Testis (tissue), 3 donors: ENCODE data around the gene LDLRAD4. TPM values are rescaled to one million over a fixed set of nuclear protein-coding genes. Genes with fewer than 3 reads are reported as not detected.

ENCODE experiments used
- DNase-seq: peaks from one replicate; pipeline ENCODE4 v3.0.0-alpha.2; 2019
- H3K27ac ChIP-seq, 2 donors: fragments of 200-600 bp; sonication (generic); one replicate each; pipeline ENCODE4 v1.5.1; 2019
- H3K27me3 ChIP-seq: fragments of 200-600 bp; sonication (generic); one replicate; pipeline ENCODE4 v1.5.1; 2019
- H3K36me3 ChIP-seq: fragments of 200-600 bp; sonication (generic); one replicate; pipeline ENCODE4 v1.5.1; 2017; ENCODE audit warnings: low read depth; ENCODE audit errors: missing control alignments
- H3K4me1 ChIP-seq: fragments of 200-600 bp; sonication (generic); one replicate; pipeline ENCODE4 v1.5.1; 2019
- H3K4me3 ChIP-seq, 2 donors: fragments of 200-600 bp; sonication (generic); one replicate each; pipeline ENCODE4 v1.5.1; 2017 to 2019
- H3K9me3 ChIP-seq: fragments of 200-600 bp; sonication (generic); one replicate; pipeline ENCODE4 v1.5.1; 2017
- CTCF ChIP-seq, 3 experiments: fragments of 450-650 bp in 2 of 3; fragments of 200-600 bp in 1 of 3; sonication (generic) in 1 of 3; IDR thresholded peaks; one replicate each; pipeline ENCODE4 v1.5.1; 2016 to 2019; ENCODE audit warnings: antibody characterized with exemption in 3 of 3, mild to moderate bottlenecking in 2 of 3, moderate library complexity in 1 of 3
- POLR2A ChIP-seq: fragments of 450-650 bp; IDR thresholded peaks from one replicate; pipeline ENCODE4 v1.6.1; 2017; ENCODE audit warnings: antibody characterized with exemption, mild to moderate bottlenecking, moderate library complexity
- WGBS, 2 donors: methylation state at CpG; one replicate each; pipeline ENCODE4 v1.1.5; 2018; 5-methylcytosine and 5-hydroxymethylcytosine counted together
- intact Hi-C: fragments of 100-400 bp; cut with DNase I; formaldehyde crosslinking; loops from one replicate; pipeline ENCODE4 v1.15.1; 2023; ENCODE audit warnings: low total_unique reads
- polyA plus RNA-seq: library from polyadenylated mRNA; stranded (reverse); fragments of 350-450 nt; fragmentation: Illumina TruSeq; extraction: RNeasy Lipid Tissue Mini Kit (QIAGEN cat#74804); gene quantifications from one replicate; pipeline ENCODE4 v1.2.3, GENCODE V29; 2014; ENCODE audit warnings: low read depth, low replicate concordance; ENCODE audit not compliant: insufficient read depth
- total RNA-seq, 2 donors: library from RNA; depleted of rRNA; stranded (reverse); fragments of >200 nt; gene quantifications; one replicate each; pipeline ENCODE4 v1.2.3, GENCODE V29; 2016

LDLRAD4 gene
- total and polyA plus RNA-seq, 3 donors from 2014 or later, result 22.0 to 42.2 (median 25.9) TPM

DNA sequence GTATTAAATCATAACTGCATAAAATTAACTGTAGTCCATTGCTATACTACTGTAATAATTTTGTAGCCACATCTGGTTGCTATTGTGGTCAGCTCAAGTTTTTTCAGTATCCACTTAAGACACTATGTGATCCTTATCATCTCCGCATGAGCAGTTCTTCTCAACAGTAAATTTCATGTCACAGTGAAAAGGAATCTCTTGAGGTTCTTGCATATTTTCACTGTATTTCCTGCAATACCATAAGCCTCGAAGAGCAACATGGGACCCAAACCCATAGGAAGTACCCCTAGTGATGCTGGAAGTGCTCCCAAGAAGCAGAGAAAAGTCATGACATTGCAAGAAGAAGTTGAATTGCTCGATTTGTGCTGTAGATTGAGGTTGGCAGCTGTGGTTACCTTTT lies 86.7 kb downstream of the LDLRAD4 start:
- intact Hi-C loops, result no loop called here
- no peaks in the 10 kb centered on the region for H3K9me3 ChIP-seq
- H3K27ac ChIP-seq, result no peak overlapping the region
- H3K27me3 ChIP-seq, result no peaks in the 10 kb centered on the region
- WGBS, 2 donors, result 85 to 96% methylated on average over 3 of the region's 3 CpGs
- no peaks in the 10 kb centered on the region for H3K36me3 ChIP-seq
- DNase-seq, result no peak
- TF ChIP-seq POLR2A, result no peak
- no peak for TF ChIP-seq CTCF (IDR thresholded peaks at IDR 0.05)
- no peak overlapping the region for H3K4me3 ChIP-seq
- peaks cover 11% of the 10 kb centered on the region for H3K4me1 ChIP-seq

- H3K27ac ChIP-seq, result no peak overlapping the region
- no peak overlapping the region for H3K4me3 ChIP-seq
- peaks cover 11% of the 10 kb centered on the region for H3K4me1 ChIP-seq
- no peak for TF ChIP-seq CTCF (IDR thresholded peaks at IDR 0.05)
- no peak for TF ChIP-seq POLR2A
- 81 to 87% methylated on average over 4 of the region's 4 CpGs for WGBS, 2 donors
- no peak for DNase-seq
- H3K36me3 ChIP-seq, result no peaks in the 10 kb centered on the region
- H3K9me3 ChIP-seq, result no peaks in the 10 kb centered on the region
- intact Hi-C loops, result no loop called here
- H3K27me3 ChIP-seq, result no peaks in the 10 kb centered on the region
Observed at GRCh38 chr18:13306583-13306982, 88.0 kb downstream of the LDLRAD4 start.

DNA sequence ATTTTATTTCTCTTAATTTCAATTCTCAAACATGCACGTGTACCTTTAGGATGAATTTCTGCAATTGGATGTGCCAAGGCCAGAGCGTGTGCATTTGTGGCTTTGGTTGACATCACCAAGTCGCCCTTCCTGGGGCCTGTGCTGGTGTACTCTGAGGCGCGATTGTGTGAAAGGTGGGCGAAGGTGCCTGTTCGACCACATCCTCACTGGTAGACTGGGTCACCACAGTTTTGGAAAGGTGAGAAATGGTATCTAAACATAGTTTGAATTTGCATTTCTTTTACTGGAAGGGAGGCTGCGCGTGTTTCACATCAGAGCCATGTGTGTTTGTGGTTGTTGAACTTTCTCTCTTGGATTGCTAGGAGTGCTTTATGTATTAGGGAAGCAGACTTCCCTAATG lies 89.8 kb downstream of the LDLRAD4 start:
- Histone ChIP-seq H3K9me3 (no peaks in the 10 kb centered on the region), H3K4me3 (no peak overlapping the region), H3K27ac (no peak overlapping the region), H3K27me3 (no peaks in the 10 kb centered on the region), H3K36me3 (no peaks in the 10 kb centered on the region), H3K4me1 (no peaks in the 10 kb centered on the region)
- 85 to 87% methylated on average over 9 of the region's 9 CpGs for WGBS, 2 donors
- TF ChIP-seq CTCF (IDR thresholded peaks at IDR 0.05) (no peak), POLR2A (no peak)
- no peak for DNase-seq
- intact Hi-C loops, result no loop called here

DNA sequence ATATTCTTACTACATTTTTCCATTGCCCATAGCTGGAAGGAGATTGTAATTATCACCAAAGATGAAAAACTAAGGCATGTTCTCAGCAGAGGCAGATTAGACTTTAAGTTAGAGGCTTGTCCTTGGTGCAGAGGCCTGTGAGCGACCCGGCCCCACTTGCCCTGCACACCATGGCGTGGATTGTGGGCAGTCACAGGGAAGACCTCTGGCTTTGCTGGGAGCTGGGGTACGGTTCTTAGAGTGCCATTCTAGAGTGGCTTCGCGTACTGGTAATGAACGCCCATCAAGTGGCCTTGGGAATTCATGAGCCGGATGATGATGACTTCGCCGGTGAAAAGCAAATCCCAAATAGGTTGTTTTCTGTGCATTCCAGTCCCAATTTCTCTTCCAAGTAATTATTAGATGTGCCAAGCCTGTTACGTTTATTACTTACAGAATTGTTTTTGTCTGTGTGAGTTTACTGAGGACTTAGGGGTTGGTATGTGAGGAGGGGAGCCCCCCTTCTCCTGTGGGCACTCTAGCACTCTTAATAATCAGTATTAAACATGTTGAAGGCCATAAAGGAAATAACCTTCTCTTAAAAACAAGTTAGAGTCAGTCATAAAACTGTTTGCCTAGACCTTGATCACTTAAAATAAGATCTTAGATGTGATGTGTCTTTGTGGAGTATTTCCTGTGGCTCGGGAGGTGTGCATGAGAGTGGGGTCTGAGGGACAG lies 90.6 kb downstream of the LDLRAD4 start:
- no peak for DNase-seq
- Histone ChIP-seq H3K36me3 (no peaks in the 10 kb centered on the region), H3K27me3 (no peaks in the 10 kb centered on the region), H3K9me3 (no peaks in the 10 kb centered on the region), H3K27ac (no peak overlapping the region), H3K4me3 (no peak overlapping the region), H3K4me1 (no peaks in the 10 kb centered on the region)
- no peak for TF ChIP-seq POLR2A
- TF ChIP-seq CTCF (IDR thresholded peaks at IDR 0.05), result no peak
- intact Hi-C loops, result no loop called here
- WGBS, 2 donors, result 85 to 91% methylated on average over 12 of the region's 12 CpGs
